SK-N-SH treated with all-trans-retinoic acid at 6 μM for 48 hours (cell line): ENCODE data around the gene JPT1.

Source experiments
- ATAC-seq: fragments of 200-7000 bp; cut with Tn5 transposase; 3 replicates; pipeline ENCODE4 v1.9.1; 2020; ENCODE audit warnings: mild to moderate bottlenecking, moderate library complexity
- ARNTL ChIP-seq: fragments of 450-650 bp; formaldehyde crosslinking; IDR thresholded peaks from 2 replicates; pipeline ENCODE4 v1.5.0; 2020; ENCODE audit warnings: low read depth, mild to moderate bottlenecking, moderate library complexity, borderline replicate concordance
- BACH2 ChIP-seq: fragments of 250-450 bp; sonication (Bioruptor Pico); IDR thresholded peaks from 2 replicates; pipeline ENCODE4 v1.9.0; 2021; ENCODE audit warnings: mild to moderate bottlenecking, borderline replicate concordance
- CREB5 ChIP-seq: fragments of 250-450 bp; sonication (Bioruptor Pico); IDR thresholded peaks from 2 replicates; pipeline ENCODE4 v1.5.1; 2020; ENCODE audit warnings: low read depth, mild to moderate bottlenecking, moderate library complexity
- CSDC2 ChIP-seq: fragments of 250-450 bp; sonication (Bioruptor Pico); IDR thresholded peaks from 2 replicates; pipeline ENCODE4 v1.5.0; 2020; ENCODE audit warnings: mild to moderate bottlenecking, moderate library complexity
- CSRNP3 ChIP-seq: fragments of 250-450 bp; sonication (Bioruptor Pico); IDR thresholded peaks from 2 replicates; pipeline ENCODE4 v1.5.1; 2021; ENCODE audit warnings: mild to moderate bottlenecking, moderate library complexity
- ESRRG ChIP-seq: fragments of 250-450 bp; sonication (Bioruptor Pico); IDR thresholded peaks from 2 replicates; pipeline ENCODE4 v1.6.1; 2021; ENCODE audit warnings: mild to moderate bottlenecking
- GLIS3 ChIP-seq: fragments of 250-450 bp; sonication (Bioruptor Pico); IDR thresholded peaks from 2 replicates; pipeline ENCODE4 v1.5.0; 2020; ENCODE audit warnings: mild to moderate bottlenecking, moderate library complexity
- ISL1 ChIP-seq: fragments of 250-450 bp; sonication (Bioruptor Pico); IDR thresholded peaks from 2 replicates; pipeline ENCODE4 v2.1.2; 2022; ENCODE audit warnings: mild to moderate bottlenecking, moderate library complexity
- OSR1 ChIP-seq: fragments of 250-450 bp; sonication (Bioruptor Pico); IDR thresholded peaks from 2 replicates; pipeline ENCODE4 v1.8.0; 2022; ENCODE audit warnings: moderate library complexity, mild to moderate bottlenecking, inconsistent platforms
- PATZ1 ChIP-seq: fragments of 250-450 bp; sonication (Bioruptor Pico); IDR thresholded peaks from 2 replicates; pipeline ENCODE4 v1.8.0; 2020; ENCODE audit warnings: mild to moderate bottlenecking, moderate library complexity, borderline replicate concordance
- PPARA ChIP-seq: fragments of 250-450 bp; sonication (Bioruptor Pico); IDR thresholded peaks from 2 replicates; pipeline ENCODE4 v1.5.0; 2020; ENCODE audit warnings: mild to moderate bottlenecking, borderline replicate concordance
- RARB ChIP-seq: fragments of 250-450 bp; sonication (Bioruptor Pico); IDR thresholded peaks from 2 replicates; pipeline ENCODE4 v1.8.0; 2021; ENCODE audit warnings: mild to moderate bottlenecking, moderate library complexity
- SNAI2 ChIP-seq: fragments of 250-450 bp; sonication (Bioruptor Pico); IDR thresholded peaks from 2 replicates; pipeline ENCODE4 v1.5.0; 2020; ENCODE audit warnings: mild to moderate bottlenecking, moderate library complexity
- TCF4 ChIP-seq: fragments of 250-450 bp; sonication (Bioruptor Pico); IDR thresholded peaks from 2 replicates; pipeline ENCODE4 v1.8.0; 2021; ENCODE audit warnings: mild to moderate bottlenecking, moderate library complexity, borderline replicate concordance
- TOX ChIP-seq: fragments of 250-450 bp; sonication (Bioruptor Pico); IDR thresholded peaks from 2 replicates; pipeline ENCODE4 v1.8.0; 2021; ENCODE audit warnings: mild to moderate bottlenecking, moderate library complexity, borderline replicate concordance
- TSHZ2 ChIP-seq: fragments of 250-450 bp; sonication (Bioruptor Pico); IDR thresholded peaks from 2 replicates; pipeline ENCODE4 v1.5.0; 2020; ENCODE audit warnings: mild to moderate bottlenecking, moderate library complexity
- ZC3H10 ChIP-seq: fragments of 250-450 bp; sonication (Bioruptor Pico); IDR thresholded peaks from 2 replicates; pipeline ENCODE4 v1.5.1; 2021; ENCODE audit warnings: mild to moderate bottlenecking, moderate library complexity
- ZNF565 ChIP-seq: fragments of 450-650 bp; formaldehyde crosslinking; conservative IDR thresholded peaks from 2 replicates; pipeline ENCODE4 v1.5.0; 2020; ENCODE audit warnings: low read depth, mild to moderate bottlenecking, moderate library complexity
- ZNF70 ChIP-seq: fragments of 450-650 bp; formaldehyde crosslinking; IDR thresholded peaks from 2 replicates; pipeline ENCODE4 v1.5.0; 2020; ENCODE audit warnings: mild to moderate bottlenecking, moderate library complexity
- ZNF8 ChIP-seq: fragments of 450-650 bp; formaldehyde crosslinking; IDR thresholded peaks from 2 replicates; pipeline ENCODE4 v1.5.0; 2020; ENCODE audit warnings: mild to moderate bottlenecking, moderate library complexity

Gene JPT1

GRCh38 chr17:75099881-75100595 lies 54.3 kb downstream of the JPT1 start:
- no peak for ATAC-seq

GRCh38 chr17:75098861-75099260 lies 55.5 kb downstream of the JPT1 start:
- TF ChIP-seq CREB5 (CRISPR knock-in tag) (no peak), TSHZ2 (CRISPR knock-in tag) (no peak), PATZ1 (no peak), TOX (CRISPR knock-in tag) (no peak), ISL1 (CRISPR knock-in tag) (no peak), OSR1 (CRISPR knock-in tag) (no peak), ZC3H10 (CRISPR knock-in tag) (no peak), TCF4 (CRISPR knock-in tag) (no peak), ZNF8 (no peak), ZNF70 (no peak), GLIS3 (CRISPR knock-in tag) (no peak)
- no peak for ATAC-seq

More at GRCh38 chr17:75099881-75100595, 54.3 kb downstream of the JPT1 start:
- TF ChIP-seq PATZ1 = no peak
- TF ChIP-seq BACH2 (CRISPR knock-in tag) = no peak
- TF ChIP-seq SNAI2 (CRISPR knock-in tag) = no peak
- TF ChIP-seq ESRRG (CRISPR knock-in tag) = no peak
- TF ChIP-seq ZNF8 = no peak
- TF ChIP-seq CREB5 (CRISPR knock-in tag) = no peak
- TF ChIP-seq RARB = no peak
- no peak for TF ChIP-seq ZNF70
- TF ChIP-seq ZNF565 = no peak

GRCh38 chr17:75097865-75098264 lies 56.4 kb downstream of the JPT1 start:
- ATAC-seq = no peak
- TF ChIP-seq GLIS3 (CRISPR knock-in tag) (no peak), ZNF8 (no peak), ISL1 (CRISPR knock-in tag) (no peak), TCF4 (CRISPR knock-in tag) (no peak)
- TF ChIP-seq, all 23 proteins: peak for 0

GRCh38 chr17:75096082-75096625 lies 58.2 kb downstream of the JPT1 start:
- peak; percentile 65 for ATAC-seq
- TF ChIP-seq PPARA (CRISPR knock-in tag) = no peak
- TF ChIP-seq OSR1 (CRISPR knock-in tag) = no peak
- no peak for TF ChIP-seq ESRRG (CRISPR knock-in tag)
- no peak for TF ChIP-seq BACH2 (CRISPR knock-in tag)
- TF ChIP-seq ZNF70 = no peak
- no peak for TF ChIP-seq PATZ1
- no peak for TF ChIP-seq ZNF8
- no peak for TF ChIP-seq CSDC2 (CRISPR knock-in tag)
- TF ChIP-seq TCF4 (CRISPR knock-in tag) = no peak
- TF ChIP-seq CREB5 (CRISPR knock-in tag) = no peak
- no peak for TF ChIP-seq GLIS3 (CRISPR knock-in tag)
- TF ChIP-seq CSRNP3 = no peak
- no peak for TF ChIP-seq ARNTL (CRISPR knock-in tag)
- no peak for TF ChIP-seq SNAI2 (CRISPR knock-in tag)
- TF ChIP-seq, all 23 proteins: peak for 0
